ENCODE measurements around the gene EYA4.

The EYA4 gene

DNA sequence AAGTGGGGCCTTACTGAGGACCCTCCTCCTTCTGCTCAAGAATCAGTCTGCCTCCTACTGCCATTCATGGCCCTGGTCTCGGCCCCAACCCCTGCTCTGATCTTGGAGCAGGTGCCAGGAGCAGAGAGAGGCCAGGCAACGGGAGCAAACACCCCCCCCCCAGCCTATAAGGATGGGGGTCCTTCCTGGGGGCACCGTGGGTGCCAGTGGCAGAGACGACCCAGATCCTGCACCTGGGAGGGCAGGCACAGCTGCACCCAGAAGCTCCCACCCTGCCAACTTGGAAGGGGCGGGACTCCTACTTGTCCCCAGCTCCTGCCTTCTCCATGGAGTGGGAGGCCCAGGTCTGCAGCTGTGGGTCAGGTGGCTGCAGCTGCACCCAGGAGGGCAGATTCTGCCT is 183.2 kb downstream of the EYA4 start:
- no peaks in the 10 kb centered on the region for H3K4me1 Mint-ChIP-seq (ENCODE audit: low read depth)
- no peaks in the 10 kb centered on the region for H3K27me3 Mint-ChIP-seq
- intact Hi-C loops (cut with micrococcal nuclease) = no loop called here
- H3K9me3 Mint-ChIP-seq = no peaks in the 10 kb centered on the region
- H3K36me3 Mint-ChIP-seq (ENCODE audit: low read depth) = no peaks in the 10 kb centered on the region
- no peak overlapping the region for H3K27ac Mint-ChIP-seq
- H3K4me3 Mint-ChIP-seq = no peak overlapping the region

DNA sequence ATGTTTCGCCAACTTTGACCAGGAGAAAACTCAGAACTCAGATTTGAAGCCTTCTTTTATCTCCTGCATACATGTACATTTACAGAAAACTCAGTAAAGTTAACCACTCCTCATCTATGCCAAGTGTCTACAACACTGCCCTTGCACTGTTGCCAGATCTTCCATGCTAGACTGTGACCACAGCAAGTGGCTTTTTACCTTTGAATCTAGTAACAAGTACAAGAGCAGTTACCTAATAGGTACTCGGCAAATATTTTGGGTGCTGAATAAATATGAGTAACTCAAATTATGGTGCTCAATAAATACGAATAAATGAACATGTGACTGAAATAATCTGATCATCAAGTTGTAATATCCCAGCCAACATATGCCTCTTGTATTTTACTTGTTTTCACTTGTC is 184.9 kb downstream of the EYA4 start:
- H3K9me3 Mint-ChIP-seq = no peaks in the 10 kb centered on the region
- no peaks in the 10 kb centered on the region for H3K4me1 Mint-ChIP-seq (ENCODE audit: low read depth)
- no peaks in the 10 kb centered on the region for H3K36me3 Mint-ChIP-seq (ENCODE audit: low read depth)
- H3K27me3 Mint-ChIP-seq = no peaks in the 10 kb centered on the region
- no peak overlapping the region for H3K27ac Mint-ChIP-seq
- H3K4me3 Mint-ChIP-seq = no peak overlapping the region
- intact Hi-C loops (cut with micrococcal nuclease) = no loop called here

DNA sequence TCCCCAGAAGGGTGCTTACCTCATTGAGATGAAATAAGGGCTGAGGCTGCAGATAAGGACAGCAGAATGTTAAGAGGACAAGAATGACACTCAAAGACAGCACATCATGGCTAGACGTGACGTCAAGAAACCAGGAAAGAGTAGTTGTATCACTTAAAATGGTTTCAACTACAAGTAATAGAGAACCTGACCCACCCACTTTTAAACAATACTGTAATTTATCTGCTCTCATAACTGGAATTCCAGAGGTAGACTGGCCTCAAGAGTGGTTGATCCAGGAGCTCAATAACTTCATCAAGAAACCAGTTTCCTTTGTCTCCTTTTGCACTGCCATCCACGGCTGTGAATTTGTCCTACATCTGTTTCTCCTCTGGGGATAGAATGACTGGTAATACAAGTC is 187.1 kb downstream of the EYA4 start:
- no peaks in the 10 kb centered on the region for H3K27me3 Mint-ChIP-seq
- no peaks in the 10 kb centered on the region for H3K36me3 Mint-ChIP-seq (ENCODE audit: low read depth)
- H3K4me1 Mint-ChIP-seq (ENCODE audit: low read depth) = no peaks in the 10 kb centered on the region
- no peak overlapping the region for H3K27ac Mint-ChIP-seq
- intact Hi-C loops (cut with micrococcal nuclease) = no loop called here
- H3K4me3 Mint-ChIP-seq = no peak overlapping the region
- no peaks in the 10 kb centered on the region for H3K9me3 Mint-ChIP-seq

DNA sequence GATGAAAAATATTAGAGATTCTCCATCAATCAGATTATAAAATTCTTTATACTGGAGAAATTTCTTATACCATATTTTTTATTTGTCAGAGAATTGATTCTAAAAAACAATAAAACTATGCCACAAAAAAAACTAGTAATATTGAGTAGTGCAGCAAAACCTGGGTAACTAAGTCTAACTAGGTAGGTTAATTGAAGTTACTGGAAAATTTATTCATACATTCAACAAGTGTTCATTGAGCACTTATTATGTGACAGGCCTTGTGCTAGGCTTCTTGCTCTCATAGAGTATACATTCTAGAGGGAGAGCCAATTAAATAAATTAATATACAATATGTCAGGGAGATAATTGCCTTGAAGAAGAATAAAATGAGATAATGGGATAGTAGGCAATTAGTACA is 189.4 kb downstream of the EYA4 start:
- no peaks in the 10 kb centered on the region for H3K27me3 Mint-ChIP-seq
- no peak overlapping the region for H3K4me3 Mint-ChIP-seq
- H3K9me3 Mint-ChIP-seq = no peaks in the 10 kb centered on the region
- no peaks in the 10 kb centered on the region for H3K4me1 Mint-ChIP-seq (ENCODE audit: low read depth)
- no peaks in the 10 kb centered on the region for H3K36me3 Mint-ChIP-seq (ENCODE audit: low read depth)
- H3K27ac Mint-ChIP-seq = no peak overlapping the region
- intact Hi-C loops (cut with micrococcal nuclease) = no loop called here

DNA sequence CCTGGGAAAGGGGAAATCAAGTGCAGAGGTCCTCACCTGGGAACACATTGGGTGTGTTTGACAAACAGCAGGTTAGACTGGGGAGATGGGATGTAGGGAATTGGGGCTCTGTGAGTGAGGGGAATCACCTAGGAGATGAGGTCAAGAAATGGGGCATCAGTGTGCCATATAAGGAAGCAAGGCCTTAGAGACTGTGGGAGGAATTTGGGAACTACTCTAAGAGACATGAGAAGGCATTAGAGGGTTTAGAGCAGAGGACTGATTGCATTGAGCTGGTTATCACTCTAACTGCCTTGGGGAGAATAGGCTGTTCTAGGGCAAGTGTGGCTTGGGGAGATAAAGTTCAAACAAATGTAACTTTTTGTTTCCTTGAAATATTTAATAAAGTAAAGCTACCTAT is 189.9 kb downstream of the EYA4 start:
- no peaks in the 10 kb centered on the region for H3K36me3 Mint-ChIP-seq (ENCODE audit: low read depth)
- H3K27me3 Mint-ChIP-seq = no peaks in the 10 kb centered on the region
- no peak overlapping the region for H3K4me3 Mint-ChIP-seq
- intact Hi-C loops (cut with micrococcal nuclease) = no loop called here
- H3K4me1 Mint-ChIP-seq (ENCODE audit: low read depth) = no peaks in the 10 kb centered on the region
- no peaks in the 10 kb centered on the region for H3K9me3 Mint-ChIP-seq
- H3K27ac Mint-ChIP-seq = no peak overlapping the region

DNA sequence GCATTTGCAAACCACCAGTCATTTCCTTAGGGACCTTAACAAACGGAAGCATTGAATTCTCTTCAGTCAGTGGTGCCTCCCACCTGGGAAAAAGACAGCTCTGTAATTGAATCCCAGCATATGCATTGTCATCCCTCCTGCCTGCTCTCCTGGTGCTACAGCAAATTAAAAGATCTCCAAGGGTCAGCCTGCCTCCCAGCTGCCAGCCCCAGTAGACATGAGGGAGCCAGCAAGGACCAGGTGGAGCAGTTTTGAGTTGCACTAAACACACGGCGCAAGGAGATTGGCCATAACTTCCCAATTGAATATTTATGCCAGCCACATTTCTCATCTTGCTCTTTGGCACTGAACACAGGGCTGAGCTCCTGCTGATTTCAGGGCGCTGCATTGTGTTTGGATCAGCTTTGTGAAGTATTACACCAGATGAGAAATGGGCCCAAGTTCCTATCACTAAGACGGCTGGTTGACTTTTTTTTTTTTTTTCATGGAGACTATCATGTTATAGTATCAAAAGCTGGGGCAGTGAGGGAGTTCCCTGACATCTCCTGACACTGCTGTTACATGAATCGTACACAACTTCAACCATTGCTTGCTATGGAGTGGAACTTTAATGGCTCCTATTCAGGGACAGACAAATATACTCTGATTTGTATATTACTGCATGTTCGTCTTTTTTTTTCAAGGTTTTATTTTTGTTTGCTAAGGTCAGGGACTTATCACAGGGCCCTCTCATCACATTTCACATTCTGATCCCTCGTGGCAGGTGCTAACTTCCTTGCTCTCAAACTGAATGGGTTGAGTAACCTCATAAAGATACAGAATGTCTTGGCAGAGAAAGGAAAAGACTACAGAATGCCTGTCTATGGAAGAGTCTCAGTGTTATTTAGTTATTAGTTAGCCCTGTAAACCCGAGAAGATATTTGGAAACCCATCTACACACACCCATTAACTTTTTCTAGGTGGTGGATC is 191.1 kb downstream of the EYA4 start:
- H3K36me3 Mint-ChIP-seq (ENCODE audit: low read depth) = no peaks in the 10 kb centered on the region
- H3K27me3 Mint-ChIP-seq = no peaks in the 10 kb centered on the region
- no peak overlapping the region for H3K27ac Mint-ChIP-seq
- intact Hi-C loops (cut with micrococcal nuclease) = no loop called here
- H3K9me3 Mint-ChIP-seq = no peaks in the 10 kb centered on the region
- H3K4me3 Mint-ChIP-seq = no peak overlapping the region
- no peaks in the 10 kb centered on the region for H3K4me1 Mint-ChIP-seq (ENCODE audit: low read depth)

DNA sequence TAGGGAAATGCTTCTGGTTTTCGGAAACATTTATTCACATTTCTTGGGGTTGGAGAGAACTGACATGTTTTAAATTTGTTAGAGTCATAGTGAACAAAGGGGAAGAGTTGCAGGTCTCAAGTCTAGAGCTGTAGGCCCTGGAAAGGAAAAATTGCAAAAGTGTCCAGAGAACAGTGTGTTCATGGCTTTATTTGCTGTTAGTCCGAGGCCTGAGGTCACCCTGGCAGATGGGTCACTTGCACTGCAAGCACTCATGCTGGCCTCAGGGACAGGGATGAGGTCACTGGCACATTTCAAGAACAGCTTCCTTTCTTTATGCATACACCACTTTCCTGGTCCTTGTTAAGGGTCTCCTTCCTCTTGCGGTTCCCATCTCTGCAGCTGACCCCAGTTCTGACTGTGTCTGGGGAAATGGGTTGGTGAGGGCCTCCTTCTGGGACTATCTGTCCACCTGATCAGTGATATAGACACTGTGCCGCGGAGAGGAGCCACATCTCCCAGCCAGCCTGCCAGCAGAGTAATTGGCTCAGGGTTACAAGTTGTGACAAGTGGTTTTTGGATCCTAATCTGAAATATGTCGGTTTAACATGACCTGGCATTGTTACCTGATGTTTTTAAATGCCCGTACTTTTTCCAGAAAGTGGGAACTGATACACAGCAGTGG is 194.0 kb downstream of the EYA4 start:
- H3K4me1 Mint-ChIP-seq (ENCODE audit: low read depth) = no peaks in the 10 kb centered on the region
- H3K27me3 Mint-ChIP-seq = no peaks in the 10 kb centered on the region
- no peak overlapping the region for H3K4me3 Mint-ChIP-seq
- no peak overlapping the region for H3K27ac Mint-ChIP-seq
- H3K36me3 Mint-ChIP-seq (ENCODE audit: low read depth) = no peaks in the 10 kb centered on the region
- H3K9me3 Mint-ChIP-seq = no peaks in the 10 kb centered on the region
- intact Hi-C loops (cut with micrococcal nuclease) = no loop called here

DNA sequence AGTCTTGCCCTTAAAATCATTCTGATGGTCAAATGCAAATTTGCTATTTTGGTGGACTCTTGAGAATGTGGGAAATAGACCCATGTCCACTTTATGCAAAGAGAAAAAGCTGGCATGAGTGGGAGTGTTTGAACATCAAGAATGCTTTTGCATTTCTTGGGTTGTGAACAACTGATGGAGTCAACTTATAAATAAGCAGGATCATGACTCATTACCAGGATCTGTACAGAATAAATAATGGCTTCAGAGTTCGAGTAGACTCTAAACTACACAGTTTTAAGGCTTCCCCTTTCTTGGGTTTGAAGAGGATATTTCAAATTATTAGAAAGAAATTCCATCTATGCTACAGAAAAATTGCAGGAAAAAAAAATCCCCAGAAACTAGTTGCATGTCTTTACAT is 195.5 kb downstream of the EYA4 start:
- Mint-ChIP-seq H3K27me3 (no peaks in the 10 kb centered on the region), H3K27ac (no peak overlapping the region), H3K9me3 (no peaks in the 10 kb centered on the region), H3K36me3 (ENCODE audit: low read depth) (no peaks in the 10 kb centered on the region), H3K4me3 (no peak overlapping the region), H3K4me1 (ENCODE audit: low read depth) (no peaks in the 10 kb centered on the region)
- intact Hi-C loops (cut with micrococcal nuclease) = no loop called here

DNA sequence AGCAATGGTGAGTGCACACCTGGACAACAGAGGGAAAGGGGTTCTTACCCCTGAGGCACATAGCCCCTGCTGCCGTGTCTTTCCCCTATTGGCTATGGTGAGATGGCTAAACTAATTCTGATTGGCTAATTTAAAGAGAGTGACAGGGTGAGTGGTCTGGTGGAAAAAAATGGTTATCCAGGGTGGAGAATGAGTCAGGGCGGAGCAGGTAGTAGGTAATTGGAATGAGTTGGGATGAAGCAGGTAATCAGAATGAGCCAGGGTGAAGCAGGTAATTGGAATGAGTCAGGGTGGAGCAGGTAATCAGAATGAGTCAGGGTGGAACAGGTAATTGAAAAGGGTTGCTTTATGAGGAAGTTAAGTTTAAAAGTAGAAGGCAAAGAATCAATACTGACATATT is 200.3 kb downstream of the EYA4 start:
- no peaks in the 10 kb centered on the region for H3K9me3 Mint-ChIP-seq
- no peak overlapping the region for H3K4me3 Mint-ChIP-seq
- H3K36me3 Mint-ChIP-seq (ENCODE audit: low read depth) = no peaks in the 10 kb centered on the region
- no peaks in the 10 kb centered on the region for H3K27me3 Mint-ChIP-seq
- no peak overlapping the region for H3K27ac Mint-ChIP-seq
- H3K4me1 Mint-ChIP-seq (ENCODE audit: low read depth) = no peaks in the 10 kb centered on the region
- intact Hi-C loops (cut with micrococcal nuclease) = no loop called here

DNA sequence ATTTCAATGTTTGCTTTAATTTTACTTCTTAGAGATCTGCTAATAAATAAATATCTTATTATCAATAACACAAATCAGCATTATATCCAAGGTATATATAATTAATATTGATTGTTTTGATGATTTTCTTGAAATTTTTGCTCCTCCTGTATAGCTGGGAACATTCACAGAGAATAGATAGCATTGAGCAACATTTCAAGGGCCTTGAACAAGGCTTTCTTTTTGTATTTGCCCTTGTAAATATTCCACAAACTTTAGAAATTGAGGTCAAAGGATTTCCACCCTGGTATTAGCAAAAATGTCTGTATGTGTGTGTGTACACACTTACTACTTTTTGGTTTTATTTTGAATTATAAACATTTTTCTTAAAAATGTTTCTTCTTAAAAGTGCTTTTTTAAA is 205.6 kb downstream of the EYA4 start:
- Mint-ChIP-seq H3K4me1 (ENCODE audit: low read depth) (no peaks in the 10 kb centered on the region), H3K27me3 (no peaks in the 10 kb centered on the region), H3K36me3 (ENCODE audit: low read depth) (no peaks in the 10 kb centered on the region), H3K4me3 (no peak overlapping the region), H3K27ac (no peak overlapping the region), H3K9me3 (no peaks in the 10 kb centered on the region)
- intact Hi-C loops (cut with micrococcal nuclease) = no loop called here

DNA sequence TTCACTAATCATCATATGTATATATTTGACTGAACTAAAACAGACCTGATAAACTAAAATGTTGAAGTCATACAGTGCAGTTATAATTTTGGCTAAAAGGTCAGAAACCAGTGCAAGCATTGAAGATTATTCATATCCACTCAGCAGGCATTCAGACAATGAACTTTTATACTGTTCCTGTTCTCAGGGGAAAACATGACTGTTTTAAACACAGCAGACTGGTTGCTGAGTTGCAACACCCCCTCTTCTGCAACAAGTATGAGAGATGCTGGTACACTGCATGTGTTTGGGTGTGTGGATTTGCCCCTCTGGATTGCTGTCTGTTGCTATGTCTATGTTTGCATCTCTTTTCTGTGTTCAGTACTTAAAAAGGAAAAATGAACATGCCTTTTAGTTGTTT is 206.8 kb downstream of the EYA4 start:
- no peak overlapping the region for H3K4me3 Mint-ChIP-seq
- no peaks in the 10 kb centered on the region for H3K9me3 Mint-ChIP-seq
- no peaks in the 10 kb centered on the region for H3K4me1 Mint-ChIP-seq (ENCODE audit: low read depth)
- intact Hi-C loops (cut with micrococcal nuclease) = no loop called here
- no peaks in the 10 kb centered on the region for H3K27me3 Mint-ChIP-seq
- H3K27ac Mint-ChIP-seq = no peak overlapping the region
- H3K36me3 Mint-ChIP-seq (ENCODE audit: low read depth) = no peaks in the 10 kb centered on the region

DNA sequence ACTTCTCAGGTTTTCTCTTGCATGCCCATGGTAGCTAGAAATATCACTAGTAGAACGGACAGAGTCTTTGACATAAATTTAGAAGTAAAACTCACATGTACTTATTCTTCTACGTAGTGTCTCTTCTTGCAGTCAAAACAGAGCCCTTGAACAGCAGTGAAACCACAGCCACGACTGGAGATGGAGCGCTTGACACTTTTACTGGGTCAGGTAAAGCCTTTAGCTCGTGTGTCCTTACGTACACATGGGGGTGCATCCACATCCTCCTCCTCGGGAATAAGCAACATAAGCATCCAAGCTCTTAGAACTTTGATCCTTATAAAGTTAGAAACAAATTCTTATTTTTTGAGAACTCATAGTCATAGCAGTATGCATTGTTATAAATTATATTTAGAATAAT is 215.3 kb downstream of the EYA4 start:
- H3K9me3 Mint-ChIP-seq = no peaks in the 10 kb centered on the region
- intact Hi-C loops (cut with micrococcal nuclease) = no loop called here
- H3K4me1 Mint-ChIP-seq (ENCODE audit: low read depth) = no peaks in the 10 kb centered on the region
- H3K27ac Mint-ChIP-seq = no peak overlapping the region
- H3K4me3 Mint-ChIP-seq = no peak overlapping the region
- no peaks in the 10 kb centered on the region for H3K36me3 Mint-ChIP-seq (ENCODE audit: low read depth)
- H3K27me3 Mint-ChIP-seq = no peaks in the 10 kb centered on the region

DNA sequence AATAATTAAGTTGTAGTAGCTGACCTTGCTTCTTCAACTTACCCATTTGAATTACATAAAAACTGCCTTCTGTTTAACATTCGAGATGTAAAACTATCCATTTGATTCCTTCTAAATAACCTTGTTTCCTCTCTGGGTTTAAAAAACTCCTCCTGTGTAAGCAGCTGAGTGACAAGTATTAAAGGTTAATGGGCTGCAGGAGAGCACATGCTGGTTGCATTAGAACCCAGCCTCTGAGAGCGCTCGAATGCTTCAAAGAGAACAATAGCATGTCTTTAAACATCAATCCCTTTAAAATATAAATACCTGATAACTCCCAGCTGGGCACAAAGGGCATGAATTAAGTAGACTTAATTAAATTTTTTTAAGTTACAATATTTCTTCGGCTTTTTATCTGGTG is 215.8 kb downstream of the EYA4 start:
- Mint-ChIP-seq H3K27me3 (no peaks in the 10 kb centered on the region), H3K4me1 (ENCODE audit: low read depth) (no peaks in the 10 kb centered on the region), H3K27ac (no peak overlapping the region), H3K4me3 (no peak overlapping the region), H3K9me3 (no peaks in the 10 kb centered on the region), H3K36me3 (ENCODE audit: low read depth) (no peaks in the 10 kb centered on the region)
- intact Hi-C loops (cut with micrococcal nuclease) = no loop called here

DNA sequence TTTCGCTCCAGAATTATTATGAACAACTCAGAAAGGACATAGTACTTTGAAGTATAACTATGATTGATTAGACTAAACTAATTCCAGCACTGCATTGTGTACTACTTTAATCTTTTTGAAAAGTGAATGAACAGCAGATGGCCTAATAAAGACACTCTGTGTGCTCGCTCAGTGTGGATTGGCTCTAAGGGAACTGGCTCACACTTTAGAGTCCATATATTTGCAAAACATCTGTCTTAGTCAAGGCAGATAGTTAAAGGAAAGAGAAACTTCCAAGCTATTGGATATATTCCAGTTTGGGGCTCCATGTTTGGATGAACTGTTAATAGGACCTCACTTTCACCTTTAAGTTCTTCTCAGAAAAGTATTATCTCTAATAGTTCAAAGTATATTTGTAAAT is 218.9 kb downstream of the EYA4 start:
- Mint-ChIP-seq H3K36me3 (ENCODE audit: low read depth) (no peaks in the 10 kb centered on the region), H3K4me3 (no peak overlapping the region), H3K9me3 (no peaks in the 10 kb centered on the region), H3K4me1 (ENCODE audit: low read depth) (no peaks in the 10 kb centered on the region), H3K27ac (no peak overlapping the region), H3K27me3 (no peaks in the 10 kb centered on the region)
- intact Hi-C loops (cut with micrococcal nuclease) = no loop called here

DNA sequence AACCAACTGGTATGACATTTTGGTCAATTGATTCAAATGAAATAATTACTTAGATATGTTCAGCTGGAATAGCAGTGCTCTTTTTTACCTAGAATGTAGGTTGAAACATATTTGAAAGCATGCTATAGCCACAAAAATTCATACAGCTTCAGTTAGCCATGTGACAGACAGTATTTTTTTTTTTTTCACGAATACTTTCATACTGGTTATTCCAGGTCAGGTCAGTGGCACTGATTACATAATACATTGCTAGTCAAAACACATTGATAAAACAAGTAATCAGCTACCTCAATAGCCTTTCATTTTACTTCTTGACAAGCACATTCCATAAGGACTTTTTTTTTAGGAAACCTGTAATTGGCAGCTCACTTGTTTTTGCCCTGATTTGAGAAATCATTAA is 222.6 kb downstream of the EYA4 start:
- Mint-ChIP-seq H3K27ac (no peak overlapping the region), H3K4me3 (no peak overlapping the region), H3K9me3 (no peaks in the 10 kb centered on the region), H3K4me1 (ENCODE audit: low read depth) (no peaks in the 10 kb centered on the region), H3K27me3 (no peaks in the 10 kb centered on the region), H3K36me3 (ENCODE audit: low read depth) (no peaks in the 10 kb centered on the region)
- intact Hi-C loops (cut with micrococcal nuclease) = no loop called here

All from dendritic cell treated with granulocyte-macrophage colony-stimulating factor and Interleukin-4, amounts not matched to agents 40 ng/mL and 50 ng/mL, for 4 days (primary cell).